Endometrium (tissue), 2 donors: ENCODE results near the gene ECT2.
A peak's percentile ranks its signal among the peaks of the same experiment; 100 is the strongest.
"Not testable (repeated sequence)": the region's sequence is repeated elsewhere in the genome, so short reads cannot be mapped to it uniquely, and the experiment has no call there.

Experiments used
- FAIRE-seq: peaks from 2 replicates; lab custom pipeline; 2012; peaks lifted over from hg19 to GRCh38; lab: Jason Lieb, UNC
- donor health status: control.
- donor health status: control.

ECT2 gene

GRCh38 chr3:172750368-172751174, at the start of gene ECT2:
Gene ECT2 (plus strand): TSS chr3:172750726. CDS start chr3:172754531, 3,805 bp downstream.
- FAIRE-seq: peak; percentile 99

- FAIRE-seq: no peak
Observed at GRCh38 chr3:172700936-172701455, 49.5 kb upstream of the ECT2 start.

GRCh38 chr3:172701751-172702150, 48.8 kb upstream of the ECT2 start:
- no peak for FAIRE-seq

- FAIRE-seq: no peak
Observed at GRCh38 chr3:172702256-172702655, 48.3 kb upstream of the ECT2 start.

GRCh38 chr3:172702731-172703130, 47.8 kb upstream of the ECT2 start:
- not testable (repeated sequence) for FAIRE-seq

- FAIRE-seq: no peak
Observed at GRCh38 chr3:172704001-172704400, 46.5 kb upstream of the ECT2 start.

- no peak for FAIRE-seq
Observed at GRCh38 chr3:172705170-172705569, 45.4 kb upstream of the ECT2 start.

GRCh38 chr3:172707030-172707429, 43.5 kb upstream of the ECT2 start:
- no peak for FAIRE-seq

GRCh38 chr3:172707967-172708366, 42.6 kb upstream of the ECT2 start:
- FAIRE-seq: no peak

- FAIRE-seq: no peak
Observed at GRCh38 chr3:172708921-172709773, 41.4 kb upstream of the ECT2 start.

GRCh38 chr3:172709774-172710663, 40.5 kb upstream of the ECT2 start:
- FAIRE-seq: no peak

- FAIRE-seq: peak; percentile 39
Observed at GRCh38 chr3:172710664-172711453, 39.7 kb upstream of the ECT2 start, which contains the start of gene NCEH1. Gene NCEH1 (minus strand): TSS chr3:172711067. CDS start chr3:172710984, 83 bp downstream.

GRCh38 chr3:172711454-172711795, 39.1 kb upstream of the ECT2 start:
- FAIRE-seq: no peak

- FAIRE-seq: no peak
Observed at GRCh38 chr3:172713316-172713715, 37.2 kb upstream of the ECT2 start.

- FAIRE-seq: no peak
Observed at GRCh38 chr3:172716476-172716875, 34.0 kb upstream of the ECT2 start.

GRCh38 chr3:172717493-172718088, 32.9 kb upstream of the ECT2 start:
- no peak for FAIRE-seq

- not testable (repeated sequence) for FAIRE-seq
Observed at GRCh38 chr3:172722536-172723040, 27.9 kb upstream of the ECT2 start.

- FAIRE-seq: no peak
Observed at GRCh38 chr3:172726380-172726779, 24.1 kb upstream of the ECT2 start.

- FAIRE-seq: no peak
Observed at GRCh38 chr3:172735014-172735413, 15.5 kb upstream of the ECT2 start.

- FAIRE-seq: no peak
Observed at GRCh38 chr3:172739462-172739861, 11.1 kb upstream of the ECT2 start.
